ENCODE results near the gene DCAF10. TPM values are rescaled to one million over a fixed set of nuclear protein-coding genes. Genes with fewer than 3 reads are reported as not detected.

Gene DCAF10
- total RNA-seq, 1 experiment from 2014 or later: 13.5 TPM

DNA sequence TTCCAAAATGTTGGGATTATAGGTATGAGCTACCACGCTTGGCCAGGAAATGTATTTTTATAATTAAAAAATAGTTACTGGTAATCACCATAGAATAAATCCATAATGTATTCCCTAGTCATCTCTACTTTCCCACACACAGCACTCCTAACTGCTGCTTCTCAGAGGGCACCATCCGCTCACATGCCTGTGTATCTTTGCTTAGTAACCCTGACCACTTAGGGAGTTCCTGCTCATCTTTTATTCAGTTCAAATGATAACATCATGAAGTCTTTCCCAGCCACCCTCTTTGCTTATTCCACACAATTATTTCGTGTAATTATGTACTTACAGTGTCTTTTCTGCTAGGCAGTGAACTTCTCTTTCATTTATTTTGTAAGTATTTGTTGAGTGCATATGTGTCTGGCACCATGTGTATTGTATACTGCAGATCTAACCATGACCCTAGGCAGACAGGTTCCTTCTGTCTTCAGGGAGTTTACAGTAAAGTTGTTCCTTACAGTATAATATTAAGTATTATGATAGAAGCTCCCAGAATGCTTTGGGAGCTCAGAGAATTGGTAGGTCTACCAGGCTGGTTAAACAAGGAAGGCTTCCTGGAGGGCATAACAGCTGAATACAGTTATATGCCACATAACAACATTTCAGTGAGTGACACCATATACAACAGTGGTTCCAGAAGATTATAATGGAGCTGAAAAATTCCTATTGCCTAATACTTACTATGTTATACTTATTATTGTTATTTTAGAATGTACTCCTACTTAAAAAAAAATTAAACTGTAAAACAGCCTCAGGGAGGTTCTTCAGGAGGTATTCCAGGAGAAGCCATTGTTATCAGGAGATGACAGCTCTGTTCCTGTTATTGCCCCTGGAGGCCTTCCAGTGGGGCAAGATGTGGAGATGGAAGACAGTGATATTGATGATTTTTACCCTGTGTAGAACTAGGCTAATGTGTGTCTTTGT lies 39.2 kb downstream of the DCAF10 start:
- POLR2A ChIA-PET: no interaction called here
- no peak for DNase-seq
- no peaks in the 10 kb centered on the region for H3K9me3 ChIP-seq
- H3K36me3 ChIP-seq (ENCODE audit: control insufficient read depth, insufficient read depth, low read length): no peaks in the 10 kb centered on the region
- no peak overlapping the region for H3K4me3 ChIP-seq (ENCODE audit: low read depth, low read length)
- TF ChIP-seq, protein P1, sequence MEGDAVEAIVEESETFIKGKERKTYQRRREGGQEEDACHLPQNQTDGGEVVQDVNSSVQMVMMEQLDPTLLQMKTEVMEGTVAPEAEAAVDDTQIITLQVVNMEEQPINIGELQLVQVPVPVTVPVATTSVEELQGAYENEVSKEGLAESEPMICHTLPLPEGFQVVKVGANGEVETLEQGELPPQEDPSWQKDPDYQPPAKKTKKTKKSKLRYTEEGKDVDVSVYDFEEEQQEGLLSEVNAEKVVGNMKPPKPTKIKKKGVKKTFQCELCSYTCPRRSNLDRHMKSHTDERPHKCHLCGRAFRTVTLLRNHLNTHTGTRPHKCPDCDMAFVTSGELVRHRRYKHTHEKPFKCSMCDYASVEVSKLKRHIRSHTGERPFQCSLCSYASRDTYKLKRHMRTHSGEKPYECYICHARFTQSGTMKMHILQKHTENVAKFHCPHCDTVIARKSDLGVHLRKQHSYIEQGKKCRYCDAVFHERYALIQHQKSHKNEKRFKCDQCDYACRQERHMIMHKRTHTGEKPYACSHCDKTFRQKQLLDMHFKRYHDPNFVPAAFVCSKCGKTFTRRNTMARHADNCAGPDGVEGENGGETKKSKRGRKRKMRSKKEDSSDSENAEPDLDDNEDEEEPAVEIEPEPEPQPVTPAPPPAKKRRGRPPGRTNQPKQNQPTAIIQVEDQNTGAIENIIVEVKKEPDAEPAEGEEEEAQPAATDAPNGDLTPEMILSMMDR (IDR thresholded peaks at IDR 0.05; ENCODE audit: insufficient read depth in 1 of 2, low read depth in 1 of 2, low read length in 1 of 2, severe bottlenecking in 1 of 2, unreplicated experiment in 1 of 2): no peak
- no peaks in the 10 kb centered on the region for H3K36me3 Mint-ChIP-seq (ENCODE audit: insufficient read depth, unreplicated experiment)
- no peaks in the 10 kb centered on the region for H3K27me3 Mint-ChIP-seq (ENCODE audit: insufficient read depth, unreplicated experiment)
- no peaks in the 10 kb centered on the region for H3K4me1 Mint-ChIP-seq (ENCODE audit: low read depth, unreplicated experiment)
- H3K9me3 Mint-ChIP-seq (ENCODE audit: unreplicated experiment): no peaks in the 10 kb centered on the region
- no TSS peak for BruUV-seq (replicated peaks)
- H3K27me3 ChIP-seq (replicated peaks; ENCODE audit: control insufficient read depth, insufficient read depth, low read length): no peaks in the 10 kb centered on the region
- CTCF ChIA-PET: no interaction called here
- intact Hi-C loops (cut with micrococcal nuclease; ENCODE audit: unreplicated experiment): no loop called here
- H3K4me1 ChIP-seq: no peaks in the 10 kb centered on the region
- H3K27ac Mint-ChIP-seq (ENCODE audit: unreplicated experiment): no peak overlapping the region
- no peak overlapping the region for H3K4me3 Mint-ChIP-seq (ENCODE audit: unreplicated experiment)

DNA sequence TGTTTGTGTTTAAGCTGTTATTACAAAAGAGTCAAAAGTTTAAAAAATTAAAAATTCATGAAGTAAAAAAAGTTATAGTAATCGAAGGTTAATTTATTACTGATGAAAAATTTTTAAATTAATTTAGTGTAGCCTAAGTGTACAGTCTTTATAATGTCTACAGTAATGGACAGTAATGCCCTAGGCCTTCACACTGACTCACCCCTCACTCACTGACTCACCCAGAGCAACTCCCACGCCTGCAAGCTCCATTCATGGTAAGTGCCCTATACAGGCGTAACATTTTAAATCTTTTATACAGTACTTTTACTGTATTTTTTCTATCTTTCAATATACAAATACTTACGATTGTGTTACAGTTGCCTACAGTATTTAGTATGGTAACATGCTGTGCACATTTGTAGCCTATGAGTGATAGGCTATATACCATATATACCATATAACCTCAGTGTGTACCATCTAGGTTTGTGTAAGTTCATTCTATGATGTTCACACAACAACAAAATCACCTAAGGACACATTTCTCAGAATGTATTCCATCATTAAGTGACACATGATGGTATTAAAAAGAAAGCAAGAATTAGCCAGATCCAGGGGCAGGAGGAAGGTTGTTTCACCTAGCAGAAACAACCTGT lies 40.1 kb downstream of the DCAF10 start:
- Histone ChIP-seq H3K9me3 (no peaks in the 10 kb centered on the region), H3K27me3 (replicated peaks; ENCODE audit: control insufficient read depth, insufficient read depth, low read length) (no peaks in the 10 kb centered on the region), H3K36me3 (ENCODE audit: control insufficient read depth, insufficient read depth, low read length) (no peaks in the 10 kb centered on the region), H3K4me3 (ENCODE audit: low read depth, low read length) (no peak overlapping the region), H3K4me1 (no peaks in the 10 kb centered on the region)
- CTCF ChIA-PET: no interaction called here
- Mint-ChIP-seq H3K4me1 (ENCODE audit: low read depth, unreplicated experiment) (no peaks in the 10 kb centered on the region), H3K27ac (ENCODE audit: unreplicated experiment) (no peak overlapping the region), H3K27me3 (ENCODE audit: insufficient read depth, unreplicated experiment) (no peaks in the 10 kb centered on the region), H3K36me3 (ENCODE audit: insufficient read depth, unreplicated experiment) (no peaks in the 10 kb centered on the region), H3K4me3 (ENCODE audit: unreplicated experiment) (no peak overlapping the region), H3K9me3 (ENCODE audit: unreplicated experiment) (no peaks in the 10 kb centered on the region)
- TF ChIP-seq, protein P1 (IDR thresholded peaks at IDR 0.05; ENCODE audit: insufficient read depth in 1 of 2, low read depth in 1 of 2, low read length in 1 of 2, severe bottlenecking in 1 of 2, unreplicated experiment in 1 of 2): no peak
- no peak for DNase-seq
- BruUV-seq (replicated peaks): no TSS peak
- intact Hi-C loops (cut with micrococcal nuclease; ENCODE audit: unreplicated experiment): no loop called here
- POLR2A ChIA-PET: no interaction called here

DNA sequence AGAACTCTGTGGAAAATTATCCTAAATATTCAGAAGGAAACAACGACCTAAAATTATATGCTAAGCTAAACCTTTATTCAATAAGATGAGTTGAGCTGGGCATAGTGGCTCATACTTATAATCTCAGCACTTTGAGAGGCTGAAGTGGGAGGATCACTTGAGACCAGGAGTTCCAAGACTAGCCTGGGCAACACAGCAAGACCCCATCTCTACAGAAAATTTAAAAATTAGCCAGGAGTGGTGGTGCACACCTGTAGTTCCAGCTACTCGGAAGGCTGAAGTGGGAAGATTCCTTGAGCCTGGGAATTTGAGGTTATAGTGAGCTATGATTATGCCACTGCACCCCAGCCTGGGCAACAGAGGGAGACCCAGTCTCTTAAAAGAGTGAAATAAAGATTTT lies 51.6 kb downstream of the DCAF10 start:
- Histone ChIP-seq H3K9me3 (no peaks in the 10 kb centered on the region), H3K27me3 (replicated peaks; ENCODE audit: control insufficient read depth, insufficient read depth, low read length) (no peaks in the 10 kb centered on the region), H3K4me3 (ENCODE audit: low read depth, low read length) (no peak overlapping the region), H3K4me1 (no peaks in the 10 kb centered on the region), H3K36me3 (ENCODE audit: control insufficient read depth, insufficient read depth, low read length) (no peaks in the 10 kb centered on the region)
- BruUV-seq (replicated peaks): no TSS peak
- TF ChIP-seq, protein P1 (IDR thresholded peaks at IDR 0.05; ENCODE audit: insufficient read depth in 1 of 2, low read depth in 1 of 2, low read length in 1 of 2, severe bottlenecking in 1 of 2, unreplicated experiment in 1 of 2): no peak
- ChIA-PET CTCF (interaction anchor here (0.6 kb wide), 1 partner anchor 239 kb away, joined by 3 read pairs; no protein-coding TSS in a partner anchor), POLR2A (no interaction called here)
- DNase-seq: no peak
- H3K4me3 Mint-ChIP-seq (ENCODE audit: unreplicated experiment): no peak overlapping the region
- no peak overlapping the region for H3K27ac Mint-ChIP-seq (ENCODE audit: unreplicated experiment)
- peaks cover 7% of the 10 kb centered on the region for H3K36me3 Mint-ChIP-seq (ENCODE audit: insufficient read depth, unreplicated experiment)
- H3K4me1 Mint-ChIP-seq (ENCODE audit: low read depth, unreplicated experiment): no peaks in the 10 kb centered on the region
- no peaks in the 10 kb centered on the region for H3K9me3 Mint-ChIP-seq (ENCODE audit: unreplicated experiment)
- H3K27me3 Mint-ChIP-seq (ENCODE audit: insufficient read depth, unreplicated experiment): no peaks in the 10 kb centered on the region
- intact Hi-C loops (cut with micrococcal nuclease; ENCODE audit: unreplicated experiment): no loop called here
